Skeletal muscle tissue (tissue), 4 donors: ENCODE measurements around the gene MRPL28. TPM values are rescaled to one million over a fixed set of nuclear protein-coding genes. Genes with fewer than 3 reads are reported as not detected.
A peak's percentile ranks its signal among the peaks of the same experiment; 100 is the strongest.
"Not testable (repeated sequence)": the region's sequence is repeated elsewhere in the genome, so short reads cannot be mapped to it uniquely, and the experiment has no call there.

ENCODE experiments used
- H3K27ac ChIP-seq: one replicate; pipeline ENCODE4 v1.7.0; 2013; ENCODE audit warnings: mild to moderate bottlenecking, low read depth, low read length, inconsistent platforms
- H3K27me3 ChIP-seq, 3 donors: one replicate each; pipeline ENCODE4 v1.7.0; 2013; ENCODE audit warnings: low read length in 3 of 3; ENCODE audit not compliant: control insufficient read depth in 3 of 3, insufficient read depth in 3 of 3
- H3K36me3 ChIP-seq, 3 donors: one replicate each; pipeline ENCODE4 v1.7.0; 2013; ENCODE audit warnings: low read length in 3 of 3; ENCODE audit not compliant: control insufficient read depth in 3 of 3, insufficient read depth in 3 of 3
- H3K4me1 ChIP-seq, 3 donors: one replicate each; pipeline ENCODE4 v1.7.0; 2013; ENCODE audit warnings: low read length in 3 of 3, mild to moderate bottlenecking in 3 of 3; ENCODE audit not compliant: control insufficient read depth in 3 of 3, insufficient read depth in 3 of 3
- H3K4me3 ChIP-seq, 3 donors: one replicate each; pipeline ENCODE4 v1.7.0; 2013; ENCODE audit warnings: low read length in 3 of 3
- H3K9ac ChIP-seq, 3 donors: one replicate each; pipeline ENCODE4 v1.7.0; 2013; ENCODE audit warnings: low read length in 3 of 3, mild to moderate bottlenecking in 3 of 3, moderate library complexity in 2 of 3, low read depth in 1 of 3
- H3K9me3 ChIP-seq, 3 donors: one replicate each; pipeline ENCODE4 v1.7.0; 2013; ENCODE audit warnings: low read length in 3 of 3; ENCODE audit not compliant: control insufficient read depth in 3 of 3
- total RNA-seq: library from RNA; depleted of rRNA; stranded (reverse); fragments of >200 nt; gene quantifications from one replicate; pipeline ENCODE4 v1.2.3, GENCODE V29; 2014
- donor health status: Osteomylitis.

MRPL28 gene
- total RNA-seq, 1 donor from 2014 or later, result 43.3 TPM

- H3K9ac ChIP-seq, H3K27ac ChIP-seq, H3K9me3 ChIP-seq, H3K27me3 ChIP-seq, H3K4me3 ChIP-seq: not testable (repeated sequence)
- Histone ChIP-seq H3K36me3 (peaks cover 9 to 29% (median 13%) of the 10 kb centered on the region in 3 donors), H3K4me1 (peaks cover 6 to 11% (median 9%) of the 10 kb centered on the region in 3 donors)
Observed at GRCh38 chr16:341974-342336, 28.4 kb downstream of the MRPL28 start.

GRCh38 chr16:341095-341973, 29.0 kb downstream of the MRPL28 start:
- H3K4me3 ChIP-seq, H3K27me3 ChIP-seq, H3K9me3 ChIP-seq, H3K27ac ChIP-seq, H3K9ac ChIP-seq: not testable (repeated sequence)
- H3K4me1 ChIP-seq, result peaks cover 6 to 11% (median 9%) of the 10 kb centered on the region in 3 donors
- H3K36me3 ChIP-seq, result peaks cover 6 to 23% (median 8%) of the 10 kb centered on the region in 3 donors

- Histone ChIP-seq H3K36me3 (peaks cover 2 to 15% (median 6%) of the 10 kb centered on the region in 3 donors), H3K4me3 (no peak overlapping the region), H3K4me1 (peaks cover 6 to 15% (median 9%) of the 10 kb centered on the region in 3 donors), H3K9me3 (no peaks in the 10 kb centered on the region), H3K27me3 (no peaks in the 10 kb centered on the region), H3K9ac (no peak overlapping the region), H3K27ac (no peak overlapping the region)
Observed at GRCh38 chr16:340370-341091, 29.8 kb downstream of the MRPL28 start.

GRCh38 chr16:339680-340079, 30.7 kb downstream of the MRPL28 start:
- H3K27ac ChIP-seq, result no peak overlapping the region

DNA sequence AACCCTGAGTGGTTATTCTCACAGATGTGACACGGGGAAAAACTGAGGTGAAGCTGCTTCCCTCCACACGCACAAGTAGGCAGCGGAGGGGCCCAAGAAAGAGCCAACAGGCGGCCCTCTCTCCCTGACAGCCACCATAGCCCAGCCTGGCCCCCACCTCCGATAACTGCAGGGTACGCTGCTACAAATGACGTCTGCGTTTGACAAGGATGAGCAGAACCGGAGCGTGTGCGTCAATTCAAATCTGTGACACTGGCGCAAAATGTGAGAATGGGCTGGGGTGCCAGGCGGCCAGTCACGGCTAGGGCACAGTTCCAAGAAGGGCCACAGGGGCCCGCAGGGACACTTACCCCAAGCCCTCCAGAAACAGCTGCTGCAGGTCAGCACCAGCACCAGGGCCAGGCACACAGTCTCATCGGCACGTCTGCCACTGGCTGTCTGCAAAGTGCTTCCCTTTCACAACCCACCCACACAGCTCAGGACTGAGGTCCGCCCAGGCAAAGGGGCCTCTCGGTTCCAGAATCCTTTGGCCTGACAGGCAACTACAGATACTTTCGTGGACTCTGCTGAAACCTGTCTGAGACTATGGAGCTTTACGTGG, 32.3 kb downstream of the MRPL28 start:
- Histone ChIP-seq H3K9ac (no peak overlapping the region), H3K27ac (no peak overlapping the region)

More at GRCh38 chr16:339680-340079, 30.7 kb downstream of the MRPL28 start:
- Histone ChIP-seq H3K9me3 (no peaks in the 10 kb centered on the region), H3K4me1 (peaks cover 6 to 15% (median 12%) of the 10 kb centered on the region in 3 donors), H3K36me3 (peaks cover 0 to 12% (median under 1%) of the 10 kb centered on the region in 3 donors), H3K27me3 (no peaks in the 10 kb centered on the region), H3K4me3 (no peak overlapping the region), H3K9ac (no peak overlapping the region)

GRCh38 chr16:337437-337836, 32.9 kb downstream of the MRPL28 start:
- H3K27me3 ChIP-seq, result no peaks in the 10 kb centered on the region
- H3K9me3 ChIP-seq, result no peaks in the 10 kb centered on the region
- no peak overlapping the region for H3K27ac ChIP-seq
- H3K9ac ChIP-seq, result peak overlapping the region in 2 of 3 donors; percentile 0 to 16
- peaks cover 6 to 20% (median 13%) of the 10 kb centered on the region in 3 donors for H3K4me1 ChIP-seq
- no peak overlapping the region for H3K4me3 ChIP-seq
- peaks cover 0 to 1% (median 0%) of the 10 kb centered on the region in 3 donors for H3K36me3 ChIP-seq

More for the DNA sequence above, 32.3 kb downstream of the MRPL28 start:
- Histone ChIP-seq H3K9me3 (no peaks in the 10 kb centered on the region), H3K4me3 (no peak overlapping the region), H3K27me3 (no peaks in the 10 kb centered on the region), H3K4me1 (peaks cover 6 to 20% (median 13%) of the 10 kb centered on the region in 3 donors), H3K36me3 (peaks cover 0 to 8% (median 0%) of the 10 kb centered on the region in 3 donors)

GRCh38 chr16:336269-336668, 34.1 kb downstream of the MRPL28 start:
- no peak overlapping the region for H3K9ac ChIP-seq
- no peak overlapping the region for H3K4me3 ChIP-seq
- peaks cover 6 to 20% (median 13%) of the 10 kb centered on the region in 3 donors for H3K4me1 ChIP-seq
- H3K27ac ChIP-seq, result no peak overlapping the region
- no peaks in the 10 kb centered on the region for H3K9me3 ChIP-seq
- no peaks in the 10 kb centered on the region for H3K27me3 ChIP-seq
- H3K36me3 ChIP-seq, result no peaks in the 10 kb centered on the region

- H3K27me3 ChIP-seq, H3K9me3 ChIP-seq, H3K27ac ChIP-seq, H3K36me3 ChIP-seq, H3K4me3 ChIP-seq, H3K9ac ChIP-seq: not testable (repeated sequence)
- peaks cover 6 to 20% (median 17%) of the 10 kb centered on the region in 3 donors for H3K4me1 ChIP-seq
Observed at GRCh38 chr16:334861-335632, 35.3 kb downstream of the MRPL28 start.

- not testable (repeated sequence) for H3K4me3 ChIP-seq, H3K9ac ChIP-seq, H3K27ac ChIP-seq, H3K36me3 ChIP-seq, H3K27me3 ChIP-seq, H3K9me3 ChIP-seq
- peaks cover 6 to 20% (median 17%) of the 10 kb centered on the region in 3 donors for H3K4me1 ChIP-seq
Observed at GRCh38 chr16:334164-334832, 36.0 kb downstream of the MRPL28 start.
